IMR-90 (cell line): ENCODE data around the gene RBFOX2. TPM values are rescaled to one million over a fixed set of nuclear protein-coding genes. Genes with fewer than 3 reads are reported as not detected.

ENCODE experiments used
- ATAC-seq: fragments of 200-7000 bp; cut with Tn5 transposase; 2 replicates; pipeline ENCODE4 v1.9.1; 2020; ENCODE audit warnings: low read depth, mild to moderate bottlenecking, moderate library complexity
- BruUV-seq: library from RNA; stranded (reverse); fragments of 400-500 nt; replicated peaks from 2 replicates; lab custom pipeline; 2021; lab: Mats Ljungman, UMichigan
- CTCF ChIA-PET: fragments of 300-600 bp; formaldehyde crosslinking; extraction: SDS; loops from one replicate; lab custom pipeline; 2021; ENCODE audit warnings: antibody characterized with exemption; lab: Yijun Ruan, JAX
- POLR2A ChIA-PET: fragments of 300-600 bp; sonication (Branson Sonifier 250); formaldehyde crosslinking; loops from one replicate; lab custom pipeline; 2022; ENCODE audit warnings: antibody characterized with exemption; ENCODE audit not compliant: unreplicated experiment; lab: Charles Lee
- DNase-seq: peaks from one replicate; pipeline ENCODE4 v3.0.0; 2013
- H2AFZ ChIP-seq: replicated peaks from 2 replicates; pipeline ENCODE3; 2013; ENCODE audit warnings: low read length, mild to moderate bottlenecking; ENCODE audit not compliant: poor library complexity
- H2AK5ac ChIP-seq: 2 replicates; pipeline ENCODE4 v1.6.1; 2013; ENCODE audit warnings: low read depth, low read length, inconsistent platforms
- H2AK9ac ChIP-seq: replicated peaks from 2 replicates; pipeline ENCODE3; 2013; ENCODE audit warnings: mild to moderate bottlenecking, low read depth, low read length, moderate library complexity; ENCODE audit not compliant: poor library complexity
- H2BK120ac ChIP-seq: 2 replicates; pipeline ENCODE4 v1.6.1; 2013; ENCODE audit warnings: low read depth, low read length, inconsistent platforms
- H2BK15ac ChIP-seq: 3 replicates; pipeline ENCODE4 v1.6.1; 2013; ENCODE audit warnings: low read depth, low read length, inconsistent platforms
- H2BK20ac ChIP-seq: 2 replicates; pipeline ENCODE4 v1.6.1; 2013; ENCODE audit warnings: low read depth, mild to moderate bottlenecking, inconsistent platforms, low read length, moderate library complexity
- H2BK5ac ChIP-seq: 2 replicates; pipeline ENCODE4 v1.6.1; 2013; ENCODE audit warnings: mild to moderate bottlenecking, low read depth, low read length, inconsistent platforms; ENCODE audit not compliant: poor library complexity, severe bottlenecking
- H3K14ac ChIP-seq: replicated peaks from 2 replicates; pipeline ENCODE4 v1.6.1; 2013; ENCODE audit warnings: low read depth, low read length, inconsistent platforms
- H3K18ac ChIP-seq: 2 replicates; pipeline ENCODE4 v1.6.1; 2013; ENCODE audit warnings: low read depth, low read length, control low read depth
- H3K23ac ChIP-seq: 2 replicates; pipeline ENCODE4 v1.6.1; 2013; ENCODE audit warnings: low read depth, low read length, inconsistent platforms
- H3K27ac ChIP-seq: 2 replicates; pipeline ENCODE4 v1.5.1; 2013; ENCODE audit warnings: mild to moderate bottlenecking, control low read depth, low read length; ENCODE audit not compliant: insufficient read depth
- H3K27me3 ChIP-seq: 2 replicates; pipeline ENCODE4 v1.6.1; 2013; ENCODE audit warnings: low read length; ENCODE audit not compliant: control insufficient read depth, insufficient read depth
- H3K36me3 ChIP-seq: 2 replicates; pipeline ENCODE4 v1.6.1; 2013; ENCODE audit warnings: low read length, mixed read lengths; ENCODE audit not compliant: control insufficient read depth, insufficient read depth
- H3K4ac ChIP-seq: 2 replicates; pipeline ENCODE4 v1.6.1; 2013; ENCODE audit warnings: low read depth, low read length, inconsistent platforms
- H3K4me1 ChIP-seq: 2 replicates; pipeline ENCODE4 v1.6.1; 2013; ENCODE audit warnings: low read length, mixed read lengths; ENCODE audit not compliant: control insufficient read depth, insufficient read depth
- H3K4me2 ChIP-seq: 2 replicates; pipeline ENCODE4 v1.6.1; 2013; ENCODE audit warnings: low read depth, mild to moderate bottlenecking, control low read depth, low read length, moderate library complexity
- H3K4me3 ChIP-seq: 2 replicates; pipeline ENCODE4 v1.5.1; 2013; ENCODE audit warnings: low read depth, mild to moderate bottlenecking, control low read depth, low read length, moderate library complexity; ENCODE audit not compliant: insufficient read depth
- H3K56ac ChIP-seq: 2 replicates; pipeline ENCODE4 v1.6.1; 2013; ENCODE audit warnings: low read length, inconsistent platforms; ENCODE audit not compliant: insufficient read depth; ENCODE audit errors: extremely low read depth
- H3K79me1 ChIP-seq, 2 experiments: 2 replicates each; pipeline ENCODE4 v1.6.1; 2013; ENCODE audit warnings: low read length in 2 of 2, inconsistent platforms in 1 of 2, low read depth in 1 of 2
- H3K9ac ChIP-seq: 2 replicates; pipeline ENCODE4 v1.6.1; 2013; ENCODE audit warnings: low read depth, low read length, control low read depth
- H3K9me1 ChIP-seq: 2 replicates; pipeline ENCODE4 v1.6.1; 2013; ENCODE audit warnings: low read length, inconsistent platforms; ENCODE audit not compliant: insufficient read depth
- H3K9me3 ChIP-seq: 2 replicates; pipeline ENCODE4 v1.6.1; 2013; ENCODE audit warnings: low read length; ENCODE audit not compliant: control insufficient read depth, insufficient read depth
- H4K20me1 ChIP-seq: 2 replicates; pipeline ENCODE4 v1.6.1; 2013; ENCODE audit warnings: low read length, inconsistent platforms; ENCODE audit not compliant: insufficient read depth
- H4K5ac ChIP-seq: 2 replicates; pipeline ENCODE4 v1.6.1; 2013; ENCODE audit warnings: mild to moderate bottlenecking, low read depth, low read length, control low read depth
- H4K8ac ChIP-seq, 2 experiments: 2 replicates each; pipeline ENCODE4 v1.6.1; 2013; ENCODE audit warnings: low read depth in 2 of 2, low read length in 2 of 2, control low read depth in 1 of 2, inconsistent platforms in 1 of 2
- H4K91ac ChIP-seq: 2 replicates; pipeline ENCODE4 v1.6.1; 2013; ENCODE audit warnings: low read depth, low read length, inconsistent platforms; ENCODE audit not compliant: insufficient read depth
- BHLHE40 ChIP-seq: fragments of 150-350 bp; IDR thresholded peaks from 2 replicates; pipeline ENCODE4 v1.6.1; 2016; ENCODE audit warnings: mild to moderate bottlenecking, low read depth, low read length
- CEBPB ChIP-seq: IDR thresholded peaks from 2 replicates; pipeline ENCODE4 v1.6.1; 2012; ENCODE audit warnings: low read depth, low read length, improper control_type of control experiment
- CHD1 ChIP-seq: IDR thresholded peaks from 2 replicates; pipeline ENCODE4 v1.6.1; 2012; ENCODE audit warnings: low read depth, low read length, improper control_type of control experiment
- MXI1 ChIP-seq: IDR thresholded peaks from 2 replicates; pipeline ENCODE4 v1.6.1; 2012; ENCODE audit warnings: low read depth, mild to moderate bottlenecking, low read length, moderate library complexity, borderline replicate concordance
- POLR2A ChIP-seq: IDR thresholded peaks from 2 replicates; pipeline ENCODE4 v1.6.1; 2012; ENCODE audit warnings: mild to moderate bottlenecking, low read depth, low read length
- RCOR1 ChIP-seq: IDR thresholded peaks from 2 replicates; pipeline ENCODE4 v1.6.1; 2012; ENCODE audit warnings: mild to moderate bottlenecking, low read length, improper control_type of control experiment; ENCODE audit not compliant: insufficient replicate concordance
- WGBS, 2 experiments: methylation state at CpG; one replicate each; pipeline versions ENCODE4 v1.1.5 to v1.1.7; 2013; ENCODE audit warnings: missing lambda C conversion rate in 2 of 2; ENCODE audit not compliant: insufficient read length in 1 of 2; ENCODE audit errors: extremely low coverage in 2 of 2; 5-methylcytosine and 5-hydroxymethylcytosine counted together
- dilution Hi-C: fragments of 300-500 bp; cut with HindIII; formaldehyde crosslinking; loops from one replicate; pipeline ENCODE4 v1.14.3; 2018; ENCODE audit warnings: low sequenced_read_pairs; ENCODE audit not compliant: unreplicated experiment
- in situ Hi-C: fragments of 300-500 bp; cut with MboI; formaldehyde crosslinking; loops from 3 replicates; pipeline ENCODE4 v1.14.3; 2019; ENCODE audit warnings: low sequenced_read_pairs, inconsistent platforms, mixed read lengths
- intact Hi-C: fragments of 100-400 bp; cut with micrococcal nuclease; formaldehyde crosslinking; loops from 2 replicates; pipeline ENCODE4 v1.10.0; 2022
- polyA plus RNA-seq, 3 experiments: library from polyadenylated mRNA; depleted of rRNA; stranded (reverse); fragments of >200 nt; gene quantifications; 2 replicates each; pipeline ENCODE4 v1.2.3, GENCODE V29; 2012; ENCODE audit warnings: low replicate concordance in 1 of 3
- total RNA-seq: library from RNA; depleted of rRNA; stranded (reverse); fragments of >200 nt; gene quantifications from 2 replicates; pipeline ENCODE4 v1.2.3, GENCODE V29; 2012
- TF ChIP-seq, protein P1 (sequence below): fragments of 150-350 bp; IDR thresholded peaks from 2 replicates; pipeline ENCODE4 v1.6.1; 2016; ENCODE audit warnings: low read depth, mild to moderate bottlenecking, low read length, moderate library complexity, borderline replicate concordance

RBFOX2 gene
- total and polyA plus RNA-seq, 2 of the 4 experiments (the other 2 are of a cell fraction): 146 to 178 TPM

DNA sequence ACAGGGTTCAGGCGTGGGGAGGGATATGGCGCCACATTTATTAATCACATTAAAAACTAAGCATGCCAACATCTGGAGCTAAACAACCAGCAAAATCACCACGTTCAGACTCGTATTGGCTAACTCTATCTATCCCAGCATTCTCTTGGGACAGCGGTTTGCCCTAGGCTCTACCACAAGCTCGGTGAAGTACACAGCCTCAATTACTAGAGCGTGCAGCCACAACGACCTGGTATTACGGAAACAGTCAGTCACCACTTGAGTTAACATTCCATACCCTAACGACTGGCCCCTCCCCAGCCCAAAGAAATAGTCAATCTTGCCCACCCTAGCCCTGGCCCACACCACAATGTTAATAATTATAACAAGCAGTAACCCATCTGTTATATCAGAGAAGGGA, 278.8 kb downstream of the RBFOX2 start:
- Histone ChIP-seq H4K8ac (peak overlapping the region in 1 of 2 experiments; percentile 35; a peak in 2 of 4 replicates), H3K27me3 (no peaks in the 10 kb centered on the region), H4K91ac (no peak overlapping the region), H3K9me1 (peaks cover 17% of the 10 kb centered on the region), H3K36me3 (peaks cover 17% of the 10 kb centered on the region), H2AFZ (no peak overlapping the region), H2AK9ac (no peak overlapping the region), H3K18ac (no peak overlapping the region), H3K9me3 (no peaks in the 10 kb centered on the region), H2BK5ac (no peak overlapping the region), H3K4me2 (no peak overlapping the region), H3K79me1 (peaks cover 21 to 56% of the 10 kb centered on the region in 2 experiments), H4K20me1 (peaks cover 4% of the 10 kb centered on the region; the same call in 1 of the 2 replicates), H3K23ac (no peak overlapping the region; the same call in 1 of the 2 replicates), H3K4me1 (peaks cover 18% of the 10 kb centered on the region), H3K27ac (no peak overlapping the region), H2BK120ac (no peak overlapping the region), H3K14ac (peak overlapping the region; percentile 13; the same call in 1 of the 2 replicates), H2BK20ac (no peak overlapping the region), H2AK5ac (0 out of 2 replicates have a peak overlapping the region, but pooled peaks have one; percentile 45), H3K9ac (no peak overlapping the region), H4K5ac (peak overlapping the region; percentile 3; the same call in 1 of the 2 replicates), H3K56ac (no peak overlapping the region), H3K4me3 (no peak overlapping the region), H2BK15ac (no peak overlapping the region), H3K4ac (0 out of 2 replicates have a peak overlapping the region, but pooled peaks have one; percentile 3)
- in situ Hi-C loops (loop anchor here (5.0 kb wide), 1 partner anchor 372 kb away; no protein-coding TSS in a partner anchor), intact Hi-C loops (no loop called here), dilution Hi-C loops (no loop called here)
- BruUV-seq: no TSS peak
- ChIA-PET POLR2A (no interaction called here), CTCF (interaction anchor here (0.6 kb wide), 1 partner anchor 1326 kb away, joined by 4 read pairs; no protein-coding TSS in a partner anchor)
- TF ChIP-seq CHD1 (no peak), MXI1 (no peak), RCOR1 (no peak), CEBPB (no peak), POLR2A (no peak), BHLHE40 (no peak)
- TF ChIP-seq, protein P1, sequence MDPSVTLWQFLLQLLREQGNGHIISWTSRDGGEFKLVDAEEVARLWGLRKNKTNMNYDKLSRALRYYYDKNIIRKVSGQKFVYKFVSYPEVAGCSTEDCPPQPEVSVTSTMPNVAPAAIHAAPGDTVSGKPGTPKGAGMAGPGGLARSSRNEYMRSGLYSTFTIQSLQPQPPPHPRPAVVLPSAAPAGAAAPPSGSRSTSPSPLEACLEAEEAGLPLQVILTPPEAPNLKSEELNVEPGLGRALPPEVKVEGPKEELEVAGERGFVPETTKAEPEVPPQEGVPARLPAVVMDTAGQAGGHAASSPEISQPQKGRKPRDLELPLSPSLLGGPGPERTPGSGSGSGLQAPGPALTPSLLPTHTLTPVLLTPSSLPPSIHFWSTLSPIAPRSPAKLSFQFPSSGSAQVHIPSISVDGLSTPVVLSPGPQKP: no peak
- WGBS, 2 experiments: 81% methylated on average over 6 of the region's 10 CpGs; no CpG with 5 or more reads in 1 of the 2 experiments
- DNase-seq: no peak
- no peak for ATAC-seq
